Coronary artery (tissue), 2 donors: ENCODE results near the gene BPTF.

Source experiments
- DNase-seq: peaks from one replicate; pipeline ENCODE4 v3.0.0-alpha.2; 2017; ENCODE audit warnings: low spot score
- H3K27ac ChIP-seq, 2 donors: fragments of 200-600 bp; sonication (generic); one replicate each; pipeline ENCODE4 v1.5.1; 2016 to 2019
- H3K4me3 ChIP-seq: fragments of 200-600 bp; sonication (generic); 2 replicates; pipeline ENCODE4 v1.5.1; 2016; ENCODE audit warnings: mild to moderate bottlenecking, moderate library complexity
- TF ChIP-seq, protein P1 (sequence below): fragments of 200-600 bp; sonication (generic); IDR thresholded peaks from one replicate; pipeline ENCODE4 v1.5.1; 2019; ENCODE audit warnings: antibody characterized with exemption

The BPTF gene

DNA sequence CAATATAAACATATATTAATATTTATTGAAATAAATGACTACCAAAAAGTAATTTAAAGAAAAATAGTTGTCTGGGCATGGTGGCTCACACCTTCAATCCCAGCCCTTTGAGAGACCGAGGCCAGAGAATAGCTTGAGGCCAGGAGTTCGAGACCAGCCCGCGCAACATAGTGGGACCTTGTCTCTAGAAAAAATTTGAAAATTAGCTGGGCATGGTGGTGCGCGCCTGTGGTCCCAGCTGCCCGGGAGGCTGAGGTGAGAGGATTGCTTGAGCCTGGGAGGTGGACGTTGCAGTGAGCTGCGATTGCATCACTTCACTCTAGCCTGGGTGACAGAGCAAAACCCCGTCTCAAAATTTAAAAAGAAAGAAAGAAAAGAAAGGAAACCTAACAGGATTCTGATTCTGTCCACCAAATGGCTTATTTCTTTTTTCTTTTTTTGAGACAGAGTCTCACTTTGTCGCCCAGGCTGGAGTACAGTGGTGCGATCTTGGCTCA lies 3.4 kb upstream of the BPTF start:
- Histone ChIP-seq H3K27ac (no peak overlapping the region), H3K4me3 (no peak overlapping the region)
- DNase-seq = no peak
- TF ChIP-seq, protein P1, sequence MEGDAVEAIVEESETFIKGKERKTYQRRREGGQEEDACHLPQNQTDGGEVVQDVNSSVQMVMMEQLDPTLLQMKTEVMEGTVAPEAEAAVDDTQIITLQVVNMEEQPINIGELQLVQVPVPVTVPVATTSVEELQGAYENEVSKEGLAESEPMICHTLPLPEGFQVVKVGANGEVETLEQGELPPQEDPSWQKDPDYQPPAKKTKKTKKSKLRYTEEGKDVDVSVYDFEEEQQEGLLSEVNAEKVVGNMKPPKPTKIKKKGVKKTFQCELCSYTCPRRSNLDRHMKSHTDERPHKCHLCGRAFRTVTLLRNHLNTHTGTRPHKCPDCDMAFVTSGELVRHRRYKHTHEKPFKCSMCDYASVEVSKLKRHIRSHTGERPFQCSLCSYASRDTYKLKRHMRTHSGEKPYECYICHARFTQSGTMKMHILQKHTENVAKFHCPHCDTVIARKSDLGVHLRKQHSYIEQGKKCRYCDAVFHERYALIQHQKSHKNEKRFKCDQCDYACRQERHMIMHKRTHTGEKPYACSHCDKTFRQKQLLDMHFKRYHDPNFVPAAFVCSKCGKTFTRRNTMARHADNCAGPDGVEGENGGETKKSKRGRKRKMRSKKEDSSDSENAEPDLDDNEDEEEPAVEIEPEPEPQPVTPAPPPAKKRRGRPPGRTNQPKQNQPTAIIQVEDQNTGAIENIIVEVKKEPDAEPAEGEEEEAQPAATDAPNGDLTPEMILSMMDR = no peak

DNA sequence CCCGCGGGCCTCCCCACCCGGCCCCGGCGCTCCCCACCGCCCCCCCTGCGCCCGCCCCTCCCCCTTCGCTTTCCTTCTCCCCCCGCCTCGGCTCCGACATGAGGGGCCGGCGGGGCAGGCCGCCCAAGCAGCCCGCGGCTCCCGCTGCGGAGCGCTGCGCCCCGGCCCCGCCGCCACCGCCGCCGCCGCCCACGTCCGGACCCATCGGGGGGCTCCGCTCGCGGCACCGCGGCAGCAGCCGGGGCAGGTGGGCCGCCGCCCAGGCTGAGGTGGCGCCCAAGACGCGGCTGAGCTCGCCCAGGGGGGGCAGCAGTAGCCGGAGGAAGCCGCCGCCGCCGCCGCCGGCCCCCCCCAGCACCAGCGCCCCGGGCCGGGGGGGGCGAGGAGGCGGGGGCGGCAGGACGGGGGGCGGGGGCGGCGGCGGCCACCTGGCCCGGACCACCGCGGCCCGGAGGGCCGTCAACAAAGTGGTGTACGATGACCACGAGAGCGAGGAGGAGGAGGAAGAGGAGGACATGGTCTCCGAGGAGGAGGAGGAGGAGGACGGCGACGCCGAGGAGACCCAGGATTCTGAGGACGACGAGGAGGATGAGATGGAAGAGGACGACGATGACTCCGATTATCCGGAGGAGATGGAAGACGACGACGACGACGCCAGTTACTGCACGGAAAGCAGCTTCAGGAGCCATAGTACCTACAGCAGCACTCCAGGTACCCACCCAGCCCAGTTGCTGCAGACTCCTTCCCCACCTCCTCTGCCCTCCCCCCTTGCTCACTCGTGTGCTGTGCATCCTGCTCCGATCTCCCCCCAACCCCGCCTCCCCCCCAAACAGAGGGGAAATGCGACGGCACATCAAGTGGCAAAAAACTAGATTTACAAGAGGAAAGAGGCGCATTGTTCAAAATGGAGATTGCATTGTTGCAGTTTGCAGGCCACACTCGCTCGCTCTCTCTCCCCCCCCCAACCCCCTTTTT lies 611 bp downstream of the BPTF start:
- H3K4me3 ChIP-seq = peak overlapping the region; percentile 83
- H3K27ac ChIP-seq = peak overlapping the region; percentile 96 to 99
- DNase-seq = peak; percentile 75

DNA sequence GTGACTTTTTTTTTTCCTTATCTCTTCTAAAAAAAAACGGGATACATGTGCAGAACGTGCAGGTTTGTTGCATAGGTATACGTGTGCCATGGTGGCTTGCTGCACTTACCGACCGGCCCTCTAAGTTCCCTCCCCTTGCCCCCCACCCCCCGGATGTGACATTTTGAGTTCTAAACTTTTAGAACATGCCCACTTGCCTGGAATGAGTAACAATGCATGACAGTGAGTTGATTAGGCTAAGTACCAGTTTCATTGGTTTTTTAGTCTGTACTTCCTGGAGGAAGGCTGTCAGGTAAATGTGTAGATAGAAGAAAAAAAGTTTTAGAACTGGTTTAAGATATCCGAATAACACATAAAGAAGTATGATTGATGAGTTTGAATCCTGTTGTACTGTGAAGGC lies 4.0 kb downstream of the BPTF start:
- TF ChIP-seq, protein P1 = no peak
- Histone ChIP-seq H3K4me3 (peak overlapping the region; percentile 2), H3K27ac (no peak overlapping the region)
- no peak for DNase-seq

DNA sequence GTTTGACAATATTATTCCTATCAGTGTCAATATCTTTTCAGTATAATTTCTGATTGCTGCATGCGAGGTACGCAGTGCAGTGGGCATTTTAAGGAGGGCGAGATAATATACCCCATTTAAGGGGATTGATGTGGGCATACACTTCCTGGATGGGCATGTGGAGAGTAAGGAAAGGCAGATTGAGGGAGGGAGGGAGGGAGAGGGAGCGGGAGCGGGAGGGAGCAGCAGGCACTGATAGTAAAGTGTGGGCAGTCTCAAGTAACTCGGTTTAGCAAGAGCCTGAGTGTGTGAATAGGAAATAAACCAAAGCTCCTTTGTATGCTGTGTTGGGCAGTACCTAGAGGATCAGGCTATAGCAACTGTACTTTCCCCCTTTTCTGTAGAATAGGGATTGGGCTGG lies 5.1 kb downstream of the BPTF start:
- TF ChIP-seq, protein P1 = no peak
- DNase-seq = no peak
- Histone ChIP-seq H3K4me3 (peak overlapping the region; percentile 15), H3K27ac (no peak overlapping the region)

DNA sequence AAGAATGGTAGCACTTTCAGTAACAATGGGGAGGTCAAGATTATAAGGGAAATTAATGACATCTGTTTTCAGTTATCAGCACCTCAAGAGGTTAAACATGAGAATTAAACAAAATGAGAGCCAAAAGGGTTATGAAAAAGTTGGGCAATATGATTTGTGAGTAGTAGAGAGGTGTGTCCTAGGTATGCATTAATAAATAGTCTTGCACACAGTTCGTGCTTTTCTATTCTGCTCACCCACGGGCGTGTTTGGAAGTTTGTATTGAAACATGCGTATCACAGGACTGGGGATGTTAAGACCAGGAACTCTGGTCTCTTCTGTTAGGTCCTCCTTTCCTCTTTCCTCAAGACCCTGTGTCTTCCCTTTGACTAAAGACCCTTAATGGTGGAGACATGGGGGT lies 6.0 kb downstream of the BPTF start:
- DNase-seq = no peak
- no peak overlapping the region for H3K27ac ChIP-seq
- TF ChIP-seq, protein P1 = no peak
- H3K4me3 ChIP-seq = no peak overlapping the region

DNA sequence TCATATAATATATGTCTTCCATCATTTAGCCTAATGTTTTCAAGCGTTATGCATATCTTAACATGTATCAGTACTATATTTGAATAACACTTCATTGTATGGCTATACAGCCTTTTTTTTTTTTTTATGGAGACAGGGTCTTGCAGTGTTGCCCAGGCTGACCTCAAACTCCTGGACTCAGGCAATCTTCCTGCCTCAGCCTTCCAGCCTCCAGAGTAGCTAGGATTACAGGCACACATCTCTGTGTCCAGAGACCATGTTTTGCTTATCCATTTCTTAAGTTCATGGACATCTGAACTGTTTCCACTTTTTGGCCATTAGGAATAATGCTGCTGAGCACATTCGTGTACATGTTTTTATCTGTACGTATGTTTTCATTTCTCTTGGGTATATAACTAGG lies 7.8 kb downstream of the BPTF start:
- TF ChIP-seq, protein P1 = no peak
- no peak for DNase-seq
- Histone ChIP-seq H3K4me3 (no peak overlapping the region), H3K27ac (no peak overlapping the region)

DNA sequence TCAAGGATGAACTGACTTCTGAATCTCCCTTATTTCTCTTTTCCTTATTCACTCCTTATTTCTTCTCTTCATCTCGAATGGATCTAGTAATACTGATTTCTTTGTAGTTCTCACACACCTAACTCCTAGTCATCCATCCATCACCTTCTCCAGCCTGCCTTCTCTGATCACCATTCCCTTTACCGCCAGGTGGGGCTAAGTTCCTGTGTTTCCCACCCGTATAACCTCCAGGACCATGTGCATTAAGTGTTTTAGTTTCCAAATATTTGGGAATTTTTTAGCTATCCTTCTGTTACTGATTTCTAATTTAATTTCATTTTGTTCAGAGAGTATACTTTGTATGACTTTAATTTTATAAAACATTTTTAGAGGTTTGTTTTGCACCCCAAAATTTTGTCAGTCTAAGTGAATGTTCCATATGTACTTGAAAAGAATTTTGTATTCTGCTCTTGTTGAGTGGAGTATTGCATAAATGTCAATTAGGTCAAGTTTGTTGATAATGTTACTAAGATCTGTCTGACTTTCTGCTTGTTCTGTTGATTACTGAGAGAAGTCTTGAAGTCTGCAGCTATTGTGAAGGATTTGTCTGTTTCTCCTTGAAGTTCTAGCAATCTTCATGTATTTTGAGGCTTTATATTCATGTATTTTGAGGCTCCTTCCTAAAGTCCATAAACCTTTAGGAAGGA lies 8.8 kb downstream of the BPTF start:
- DNase-seq = no peak
- TF ChIP-seq, protein P1 = no peak
- H3K27ac ChIP-seq = no peak overlapping the region

More for the DNA sequence above, 8.8 kb downstream of the BPTF start:
- no peak overlapping the region for H3K4me3 ChIP-seq
